Endothelial cell of umbilical vein (primary cell): Measurements from ENCODE around the gene EREG.

Experiments used
- EZH2 ChIP-seq: IDR thresholded peaks from 2 replicates; pipeline ENCODE4 v1.6.1; 2012; ENCODE audit warnings: borderline replicate concordance, low read depth, mild to moderate bottlenecking, moderate library complexity, low read length, inconsistent platforms; ENCODE audit not compliant: severe bottlenecking
- MYC ChIP-seq: IDR thresholded peaks from one replicate; pipeline ENCODE4 v1.6.1; 2011; ENCODE audit warnings: mild to moderate bottlenecking, low read depth, low read length
- TF ChIP-seq, protein P1 (sequence below), 2 donors: IDR thresholded peaks; 1 replicate in 1 of 2; 2 replicates in 1 of 2; pipeline ENCODE4 v1.5.1; 2011; ENCODE audit warnings: low read length in 2 of 2, mild to moderate bottlenecking in 2 of 2, moderate library complexity in 2 of 2, control low read depth in 1 of 2, inconsistent platforms in 1 of 2, low read depth in 1 of 2; ENCODE audit not compliant: insufficient read depth in 1 of 2; ENCODE audit errors: extremely low read depth in 1 of 2

DNA sequence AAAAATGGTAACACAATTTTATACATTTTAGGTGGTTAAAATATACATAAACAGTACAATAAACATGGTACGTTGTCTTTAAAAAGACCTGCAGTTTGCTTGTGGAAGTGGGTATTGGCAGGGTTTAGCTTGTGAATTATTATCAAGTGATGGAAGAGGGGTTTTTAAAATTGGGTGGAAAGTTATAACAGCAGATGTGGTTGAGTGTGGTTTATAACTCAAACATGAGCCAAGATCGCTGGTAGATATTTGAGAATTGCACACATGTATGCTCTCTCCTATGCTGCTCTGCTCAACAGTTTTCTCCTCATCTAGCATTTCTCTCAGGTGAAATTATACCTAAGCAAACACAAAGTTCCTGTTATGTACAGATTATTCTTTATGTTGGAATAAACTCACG is 42.6 kb upstream of the EREG start:
- TF ChIP-seq, protein P1, sequence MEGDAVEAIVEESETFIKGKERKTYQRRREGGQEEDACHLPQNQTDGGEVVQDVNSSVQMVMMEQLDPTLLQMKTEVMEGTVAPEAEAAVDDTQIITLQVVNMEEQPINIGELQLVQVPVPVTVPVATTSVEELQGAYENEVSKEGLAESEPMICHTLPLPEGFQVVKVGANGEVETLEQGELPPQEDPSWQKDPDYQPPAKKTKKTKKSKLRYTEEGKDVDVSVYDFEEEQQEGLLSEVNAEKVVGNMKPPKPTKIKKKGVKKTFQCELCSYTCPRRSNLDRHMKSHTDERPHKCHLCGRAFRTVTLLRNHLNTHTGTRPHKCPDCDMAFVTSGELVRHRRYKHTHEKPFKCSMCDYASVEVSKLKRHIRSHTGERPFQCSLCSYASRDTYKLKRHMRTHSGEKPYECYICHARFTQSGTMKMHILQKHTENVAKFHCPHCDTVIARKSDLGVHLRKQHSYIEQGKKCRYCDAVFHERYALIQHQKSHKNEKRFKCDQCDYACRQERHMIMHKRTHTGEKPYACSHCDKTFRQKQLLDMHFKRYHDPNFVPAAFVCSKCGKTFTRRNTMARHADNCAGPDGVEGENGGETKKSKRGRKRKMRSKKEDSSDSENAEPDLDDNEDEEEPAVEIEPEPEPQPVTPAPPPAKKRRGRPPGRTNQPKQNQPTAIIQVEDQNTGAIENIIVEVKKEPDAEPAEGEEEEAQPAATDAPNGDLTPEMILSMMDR (IDR thresholded peaks at IDR 0.05; ENCODE audit: extremely low read depth in 1 of 2, insufficient read depth in 1 of 2, low read depth in 1 of 2, low read length in 2 of 2): no peak
- TF ChIP-seq EZH2 (no peak), MYC (no peak)
